HEK293 (cell line): ENCODE results near the gene FRS2.

Source experiments
- CTCF ChIP-seq: fragments of 450-650 bp; formaldehyde crosslinking; IDR thresholded peaks from 2 replicates; pipeline ENCODE4 v1.5.1; 2016; ENCODE audit warnings: missing biosample characterization, missing genetic modification characterization
- ZNF121 ChIP-seq: fragments of 450-650 bp; formaldehyde crosslinking; IDR thresholded peaks from 2 replicates; pipeline ENCODE4 v1.5.1; 2016; ENCODE audit warnings: missing biosample characterization, missing genetic modification characterization
- ZNF202 ChIP-seq: fragments of 450-650 bp; formaldehyde crosslinking; IDR thresholded peaks from 2 replicates; pipeline ENCODE4 v1.5.1; 2016; ENCODE audit warnings: missing biosample characterization, missing genetic modification characterization, borderline replicate concordance
- ZNF423 ChIP-seq: fragments of 450-650 bp; formaldehyde crosslinking; IDR thresholded peaks from 2 replicates; pipeline ENCODE4 v1.5.1; 2016; ENCODE audit warnings: missing biosample characterization, missing genetic modification characterization
- ZNF626 ChIP-seq: fragments of 450-650 bp; sonication (Bioruptor Pico); formaldehyde crosslinking; IDR thresholded peaks from 2 replicates; pipeline ENCODE4 v1.5.1; 2018; ENCODE audit warnings: missing biosample characterization, missing genetic modification characterization, inconsistent platforms
- ZNF658 ChIP-seq: fragments of 450-650 bp; formaldehyde crosslinking; IDR thresholded peaks from 2 replicates; pipeline ENCODE4; 2016; ENCODE audit warnings: missing biosample characterization, missing genetic modification characterization

GRCh38 chr12:69580074-69580473 lies 109.9 kb downstream of the FRS2 start:
- TF ChIP-seq ZNF423 (tag by site-specific recombination) (no peak), ZNF202 (tag by site-specific recombination) (no peak), CTCF (tag by site-specific recombination) (no peak), ZNF121 (tag by site-specific recombination) (no peak), ZNF658 (no peak), ZNF626 (tag by site-specific recombination) (no peak)
